NCI-H510A treated with DMSO at 0.1 percent for 48 hours (cell line): ENCODE data around the gene UBA52.
"Not testable (repeated sequence)": the region's sequence is repeated elsewhere in the genome, so short reads cannot be mapped to it uniquely, and the experiment has no call there.

ENCODE experiments used
- DNase-seq: peaks from one replicate; lab custom pipeline; 2025; lab: John Stamatoyannopoulos, UW

UBA52 gene

DNA sequence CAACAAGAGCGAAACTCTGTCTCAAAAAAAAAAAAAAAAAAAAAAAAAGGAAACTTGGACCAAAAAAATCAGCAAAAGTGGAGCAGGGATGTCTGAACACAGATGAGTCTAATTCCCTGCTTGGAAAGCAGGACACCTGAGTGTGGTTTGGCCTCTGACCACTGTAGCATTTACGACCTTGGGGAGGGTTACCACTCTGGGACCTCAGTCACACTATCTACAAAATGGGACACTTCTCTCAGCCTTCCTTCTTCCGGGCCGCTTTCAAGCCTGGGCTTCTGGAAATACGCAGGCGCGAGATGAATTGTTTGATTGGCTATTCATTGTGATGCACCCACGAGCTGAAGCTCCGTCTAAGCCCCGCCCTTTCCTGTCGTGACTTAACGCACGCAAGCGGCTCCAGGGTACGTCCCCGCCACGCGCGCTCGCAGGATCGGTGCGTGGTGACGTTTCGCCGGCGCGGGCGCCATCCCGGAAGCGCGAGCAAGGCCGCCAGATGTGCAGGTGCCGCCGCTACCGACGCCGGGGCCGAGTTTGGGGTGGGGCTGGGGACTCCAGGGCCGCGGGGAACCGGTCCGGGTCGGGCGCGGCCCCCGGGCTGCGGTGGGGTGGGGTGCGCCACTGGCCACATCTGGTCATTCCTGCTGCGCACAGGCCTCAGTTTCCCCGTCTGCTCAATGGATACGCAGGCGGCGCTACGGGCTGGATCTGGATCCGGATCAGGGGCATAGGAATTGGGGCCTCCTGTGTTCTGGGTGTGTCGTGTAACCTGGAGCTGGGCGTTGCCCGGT, 14.1 kb upstream of the UBA52 start, which contains the start of gene KXD1:
Gene KXD1, plus strand, starts transcription at position 460 of the 791 bp plus-strand sequence. CDS start 4,187 bp downstream, outside the sequence.
- peak; percentile 90 for DNase-seq

DNA sequence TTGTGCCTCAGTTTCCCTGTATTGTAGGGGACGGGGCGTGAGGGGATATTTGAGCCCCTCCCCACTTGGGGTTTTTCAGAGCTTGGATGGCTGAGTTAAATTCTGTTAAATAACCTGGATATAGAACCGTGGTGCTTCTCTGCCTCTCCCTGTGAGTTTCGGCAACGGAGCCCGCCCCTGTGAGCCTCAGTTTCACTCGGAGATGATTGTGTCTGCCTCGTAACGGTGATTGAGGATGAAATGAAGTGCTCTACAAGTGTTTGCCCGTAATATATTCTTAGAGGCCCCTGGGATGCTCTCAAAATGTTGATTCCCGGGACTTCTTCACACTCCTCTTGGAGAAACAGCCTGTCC, 13.5 kb upstream of the UBA52 start:
- peak; percentile 8 for DNase-seq

DNA sequence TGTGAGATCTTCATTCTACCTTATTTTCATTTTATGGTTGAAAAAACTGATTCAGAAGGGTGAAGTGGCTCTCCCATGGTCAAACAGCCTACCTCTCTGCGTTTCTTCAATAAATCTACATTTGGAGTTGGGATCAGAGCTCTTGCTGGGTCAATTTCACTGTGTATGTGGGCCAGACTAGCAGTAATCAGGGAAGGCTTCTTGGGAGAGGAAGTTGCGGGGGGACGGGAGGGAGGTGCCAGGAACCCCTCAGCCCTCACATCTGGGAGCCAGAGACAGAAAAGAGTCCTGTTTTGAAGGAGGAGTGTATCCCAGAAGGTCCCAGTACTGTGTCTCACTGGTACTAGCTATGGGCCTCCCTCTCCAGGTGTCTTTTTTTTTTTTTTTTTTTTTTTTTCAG, 13.1 kb upstream of the UBA52 start:
- no peak for DNase-seq

DNA sequence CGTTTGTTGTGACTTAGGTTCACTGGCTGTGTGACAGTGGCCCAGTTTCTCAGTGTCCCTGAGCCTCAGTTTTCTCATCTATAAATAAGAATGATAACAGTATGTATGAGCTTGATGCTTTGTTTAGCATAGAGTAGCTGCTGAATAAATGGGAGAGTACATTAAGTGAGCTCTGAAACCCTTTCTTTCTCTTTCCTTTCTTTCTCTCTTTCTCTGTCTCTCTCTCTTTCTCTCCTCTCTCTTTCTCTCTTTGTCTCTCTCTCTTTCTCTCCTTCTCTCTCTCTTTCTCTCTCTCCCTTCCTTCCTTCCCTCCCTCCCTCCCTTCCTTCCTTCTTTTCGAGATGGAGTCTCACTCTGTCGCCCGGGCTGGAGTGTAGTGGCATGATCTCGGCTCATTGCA, 12.0 kb upstream of the UBA52 start:
- no peak for DNase-seq

DNA sequence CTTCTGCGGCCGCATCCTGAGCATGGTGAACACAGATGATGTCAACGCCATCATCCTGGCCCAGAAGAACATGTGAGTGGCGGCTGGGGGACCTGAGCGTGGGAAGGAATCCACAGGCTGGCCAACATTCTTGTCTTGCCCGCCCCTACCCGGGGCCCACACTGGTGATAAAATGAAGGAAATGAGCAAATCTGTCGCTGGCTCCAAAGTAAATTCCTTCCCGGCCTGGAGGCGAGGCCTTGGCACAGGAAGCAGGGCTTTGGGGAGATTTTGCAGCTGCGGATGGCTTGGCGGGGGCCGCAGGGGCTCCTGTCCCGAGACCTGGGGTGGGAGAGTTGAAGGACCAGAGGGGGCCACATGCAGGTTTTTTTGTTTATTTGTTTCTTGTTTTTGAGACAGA, 9.6 kb upstream of the UBA52 start:
- DNase-seq: no peak

DNA sequence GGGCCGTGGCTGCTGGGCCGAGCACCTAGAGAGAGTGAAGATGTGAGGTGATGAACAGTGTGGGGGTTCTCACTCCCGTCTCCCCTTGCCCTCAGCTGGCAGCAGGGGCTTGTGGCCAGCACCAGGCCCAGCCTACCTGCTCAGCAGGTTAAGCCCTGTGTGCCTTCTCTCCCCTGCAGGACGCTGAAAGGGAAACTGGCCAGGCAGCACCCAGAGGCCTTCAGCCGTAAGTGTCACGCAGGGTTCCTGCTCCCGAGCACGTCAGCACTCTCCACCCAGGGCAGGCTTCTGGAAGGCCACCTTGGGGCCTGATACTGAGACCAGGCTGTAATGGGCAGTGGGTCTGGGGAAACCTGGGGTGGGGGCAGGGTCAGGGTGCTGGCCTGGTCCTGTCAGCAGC, 4.7 kb upstream of the UBA52 start:
- no peak for DNase-seq

DNA sequence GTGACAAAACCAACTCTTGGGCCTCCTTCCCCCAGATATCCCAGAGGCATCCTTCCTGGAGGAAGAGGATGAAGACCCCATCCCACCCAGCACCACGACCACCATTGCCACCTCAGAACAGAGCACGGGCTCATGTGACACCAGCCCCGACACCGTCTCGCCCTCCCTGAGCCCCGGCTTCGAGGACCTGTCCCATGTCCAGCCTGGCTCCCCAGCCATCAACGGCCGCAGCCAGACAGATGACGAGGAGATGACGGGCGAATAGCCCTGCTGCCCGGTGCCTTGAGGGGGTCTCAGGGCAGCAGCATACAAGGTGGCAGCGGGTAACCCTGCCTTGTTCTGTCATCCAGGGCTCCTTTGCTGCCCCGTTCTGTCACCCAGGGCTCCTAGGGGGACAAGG, 3.3 kb upstream of the UBA52 start:
- no peak for DNase-seq

DNA sequence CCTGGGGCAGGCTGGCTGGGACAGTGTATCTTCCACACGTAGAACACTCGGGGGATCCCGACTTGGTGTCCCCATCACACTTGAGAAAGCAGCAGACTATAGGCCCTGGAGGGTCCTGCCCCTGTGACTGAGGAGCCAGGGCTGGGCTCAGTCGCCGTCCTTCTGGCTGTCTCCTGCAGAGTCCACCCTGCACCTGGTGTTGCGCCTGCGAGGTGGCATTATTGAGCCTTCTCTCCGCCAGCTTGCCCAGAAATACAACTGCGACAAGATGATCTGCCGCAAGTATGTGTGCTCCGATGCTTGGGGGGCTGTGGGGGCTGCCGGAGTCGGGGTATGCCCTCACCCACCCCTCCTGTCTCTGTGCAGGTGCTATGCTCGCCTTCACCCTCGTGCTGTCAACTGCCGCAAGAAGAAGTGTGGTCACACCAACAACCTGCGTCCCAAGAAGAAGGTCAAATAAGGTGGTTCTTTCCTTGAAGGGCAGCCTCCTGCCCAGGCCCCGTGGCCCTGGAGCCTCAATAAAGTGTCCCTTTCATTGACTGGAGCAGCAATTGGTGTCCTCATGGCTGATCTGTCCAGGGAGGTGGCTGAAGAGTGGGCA, 3.1 kb downstream of the UBA52 start:
- no peak for DNase-seq

DNA sequence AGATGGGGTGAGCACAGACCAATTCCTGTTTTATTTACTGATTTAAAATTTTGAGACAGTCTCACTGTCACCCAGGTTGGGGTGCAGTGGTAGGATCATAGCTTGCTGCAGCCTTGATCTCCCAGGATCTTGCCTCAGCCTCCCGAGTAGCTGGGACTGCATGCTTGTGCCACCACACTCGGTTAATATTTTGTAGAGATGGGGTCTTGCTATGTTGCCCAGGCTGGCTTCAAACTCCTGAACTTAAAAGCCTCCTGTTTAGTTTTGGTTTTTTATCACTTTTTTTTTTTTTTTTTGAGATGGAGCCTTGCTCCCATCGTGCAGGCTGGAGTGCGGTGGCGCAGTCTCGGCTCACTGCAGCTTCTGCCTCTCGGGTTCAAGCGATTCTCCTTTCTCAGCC, 4.7 kb downstream of the UBA52 start:
- no peak for DNase-seq

DNA sequence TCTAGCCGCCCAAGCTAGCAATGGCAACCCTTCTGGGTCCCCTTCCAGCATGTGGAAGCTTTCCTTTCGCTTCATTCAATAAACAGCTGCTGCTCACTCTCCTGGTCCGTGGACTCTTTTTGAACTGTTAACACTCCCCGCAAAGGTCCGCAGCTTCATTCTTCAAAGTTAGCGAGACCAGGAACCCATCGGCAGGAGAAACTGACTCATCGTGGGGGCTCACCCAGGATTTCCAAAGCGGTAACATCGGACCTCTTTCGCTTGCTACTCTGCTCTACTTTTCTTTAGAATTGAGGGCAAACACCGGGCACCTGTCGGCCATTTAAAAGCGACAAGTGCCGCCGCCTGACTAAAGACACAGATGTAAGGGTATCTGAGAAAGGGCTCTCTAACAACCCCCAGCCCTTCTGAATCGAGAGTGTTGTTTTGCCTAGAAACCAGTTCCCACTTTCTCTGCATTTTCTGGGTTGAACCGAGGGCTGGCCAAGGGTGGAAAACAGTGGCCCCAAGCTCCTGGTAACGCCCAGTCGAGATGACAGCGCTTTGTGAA, 5.8 kb downstream of the UBA52 start:
- no peak for DNase-seq

DNA sequence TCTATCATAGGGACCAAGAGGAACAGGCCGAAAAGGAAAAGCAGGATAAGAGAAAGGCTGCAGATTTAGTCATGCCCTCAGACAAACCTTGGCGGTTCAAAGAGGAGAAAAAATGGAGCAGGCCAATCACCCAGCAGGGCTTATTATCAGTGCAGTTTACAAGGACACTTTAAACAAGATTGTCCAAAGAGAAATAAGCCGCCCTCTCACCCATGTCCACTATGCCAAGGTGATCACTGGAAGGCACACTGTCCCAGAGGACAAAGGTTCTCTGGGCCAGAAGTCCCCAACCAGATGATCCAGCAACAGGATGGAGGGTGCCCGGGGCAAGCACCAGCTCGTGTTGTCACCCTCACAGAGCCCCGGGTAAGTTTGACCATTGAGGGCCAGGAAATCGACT, 8.7 kb downstream of the UBA52 start:
- DNase-seq: no peak

DNA sequence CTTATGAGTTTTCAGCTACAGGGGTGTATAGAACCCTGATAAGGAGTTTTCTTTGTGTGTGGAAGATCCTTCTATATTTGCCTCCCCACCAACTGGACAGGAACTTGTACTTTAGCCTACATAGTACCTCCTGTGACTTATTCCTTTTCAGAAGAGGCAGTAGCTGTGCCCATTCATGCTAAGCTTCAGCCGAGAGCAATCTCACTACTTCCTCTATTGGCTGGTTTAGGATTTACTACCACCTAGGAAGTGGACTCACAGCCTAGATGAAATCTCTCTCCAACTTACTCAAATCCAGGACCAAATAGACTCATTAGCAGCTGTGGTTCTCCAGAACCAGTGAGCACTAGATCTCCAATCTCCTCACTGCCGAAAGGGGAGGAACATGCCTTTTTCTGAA, 14.6 kb downstream of the UBA52 start:
- no peak for DNase-seq

DNA sequence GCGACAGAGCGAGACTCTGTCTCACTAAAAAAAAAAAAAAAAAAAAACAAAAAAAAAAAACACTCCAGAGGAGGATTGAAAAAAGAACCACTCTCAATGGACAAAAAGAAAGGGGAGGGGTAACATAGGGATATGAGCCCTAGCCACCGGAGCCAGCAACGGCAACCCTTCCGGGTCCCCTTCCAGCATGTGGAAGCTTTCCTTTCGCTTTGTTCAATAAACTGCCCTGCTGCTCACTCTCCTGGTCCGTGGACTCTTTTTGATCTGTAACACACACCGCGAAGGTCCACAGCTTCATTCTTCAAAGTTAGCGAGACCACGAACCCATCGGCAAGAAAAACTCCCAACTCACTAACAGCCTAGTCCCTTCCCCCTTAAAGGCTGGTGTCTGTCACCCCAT, 15.9 kb downstream of the UBA52 start:
- no peak for DNase-seq

DNA sequence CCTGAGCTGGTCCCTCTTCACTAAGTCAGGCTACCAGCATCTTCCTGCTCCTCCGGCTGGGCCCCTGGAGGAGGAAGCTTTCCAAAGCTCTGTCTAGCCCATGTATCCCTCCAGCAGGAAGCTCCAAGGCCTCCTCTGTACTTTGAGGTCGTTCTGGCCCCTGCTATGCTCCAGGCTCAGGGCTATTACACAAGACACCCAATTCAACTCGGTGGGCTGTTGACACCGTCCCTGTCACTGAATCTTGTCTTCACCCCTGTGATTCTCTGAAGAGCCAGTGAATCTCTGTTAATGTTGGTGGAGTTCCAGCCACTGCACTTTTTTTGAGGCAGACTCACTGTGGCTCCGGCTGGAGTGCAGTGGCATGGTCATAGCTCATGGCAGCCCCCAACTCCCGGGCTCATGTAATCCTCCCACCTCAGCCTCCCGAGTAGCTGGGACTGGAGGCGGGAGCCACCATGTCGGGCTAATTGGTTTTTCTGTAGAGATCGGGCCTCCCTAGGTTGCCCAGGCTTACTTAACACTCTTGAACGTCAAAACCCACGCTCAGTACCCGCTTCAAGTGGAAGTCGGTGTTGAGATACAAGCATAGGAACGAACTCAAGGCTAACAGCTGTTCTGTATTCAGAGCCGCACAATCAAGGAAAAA, 16.4 kb downstream of the UBA52 start:
- no peak for DNase-seq

DNA sequence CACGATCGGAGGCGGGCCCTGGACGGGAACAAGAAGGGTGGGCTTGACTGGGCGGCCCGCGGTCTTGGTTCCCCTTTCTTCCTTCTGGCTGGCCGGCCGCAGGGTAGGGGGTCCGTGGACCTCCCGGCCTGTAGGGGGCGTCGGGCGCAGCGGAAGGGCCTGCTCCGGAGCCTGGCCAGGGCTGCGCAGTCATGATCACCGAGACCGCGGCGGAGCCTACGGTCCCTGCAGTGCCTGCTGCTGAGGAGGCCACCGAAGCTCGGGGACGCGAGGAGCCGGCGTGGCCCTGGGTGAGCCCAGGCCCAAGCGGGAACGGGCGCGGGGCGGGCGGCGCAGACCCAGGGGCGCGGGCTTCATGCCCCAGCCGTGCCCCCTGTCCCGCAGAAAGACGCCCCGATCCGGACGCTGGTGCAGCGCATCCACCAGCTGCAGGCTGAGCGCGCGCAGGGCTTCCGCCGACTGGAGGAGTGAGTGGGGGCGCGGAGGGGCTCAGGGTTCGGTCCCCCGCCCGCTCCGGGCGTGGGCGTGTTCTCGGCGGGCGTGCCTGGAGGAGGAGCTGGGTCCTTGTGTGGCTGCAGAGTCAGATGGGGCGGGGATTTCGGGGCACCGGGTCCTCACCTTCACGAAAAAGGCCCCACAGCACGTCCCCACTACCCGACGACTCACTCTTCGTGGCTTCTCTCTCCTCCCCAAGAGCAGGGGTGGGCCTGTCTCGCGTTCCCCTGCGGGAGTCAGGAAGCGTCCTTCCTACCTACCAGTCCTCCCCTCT, 17.1 kb downstream of the UBA52 start, which contains the start of gene REX1BD:
Gene REX1BD, plus strand, starts transcription at position 188 of the 769 bp plus-strand sequence. Its CDS starts 4 bp downstream, at position 192.
- peak; percentile 56 for DNase-seq

DNA sequence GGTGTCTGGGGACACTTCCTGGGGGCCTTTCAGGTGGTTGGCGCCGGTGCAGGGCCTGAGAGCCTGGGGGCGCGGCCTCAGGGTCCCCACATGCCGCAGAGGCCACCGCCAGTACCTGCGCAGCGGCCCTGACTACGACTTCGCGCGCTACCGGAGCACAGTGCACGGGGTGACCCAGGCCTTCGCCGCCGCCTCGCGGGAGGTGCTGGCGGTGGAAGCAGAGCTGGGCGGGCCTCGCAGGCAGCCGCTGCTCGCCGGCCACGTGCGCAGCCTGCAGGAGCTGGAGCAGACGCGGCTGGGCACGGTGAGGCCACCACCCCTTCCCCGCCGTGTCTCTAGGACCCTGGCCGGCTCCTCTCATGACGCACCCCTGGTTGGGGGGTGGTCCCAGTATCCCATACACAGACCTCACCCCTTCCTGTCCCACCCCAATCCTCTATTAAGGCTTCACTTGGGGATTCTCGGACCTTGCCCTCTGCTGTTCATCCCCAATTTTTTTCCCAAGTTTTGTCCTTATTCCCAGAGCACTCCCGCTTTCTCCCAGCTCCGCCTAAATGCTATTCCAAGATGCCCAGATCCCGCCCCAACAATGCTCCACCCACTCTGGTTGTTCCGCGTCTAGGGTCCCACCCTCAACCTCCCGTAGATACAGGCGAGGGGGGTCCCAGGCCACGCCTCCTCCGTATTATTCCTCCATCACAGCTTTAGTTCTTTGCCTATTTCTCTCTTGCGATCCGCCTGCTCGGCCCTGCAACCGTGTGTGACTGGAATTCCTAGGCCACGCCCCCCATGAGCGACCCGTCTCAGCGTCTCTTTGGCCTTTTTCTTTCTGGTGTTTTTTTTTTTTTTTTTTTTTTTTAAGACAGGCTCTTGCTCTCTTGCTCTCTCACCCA, 18.0 kb downstream of the UBA52 start:
- peak; percentile 75 for DNase-seq

DNA sequence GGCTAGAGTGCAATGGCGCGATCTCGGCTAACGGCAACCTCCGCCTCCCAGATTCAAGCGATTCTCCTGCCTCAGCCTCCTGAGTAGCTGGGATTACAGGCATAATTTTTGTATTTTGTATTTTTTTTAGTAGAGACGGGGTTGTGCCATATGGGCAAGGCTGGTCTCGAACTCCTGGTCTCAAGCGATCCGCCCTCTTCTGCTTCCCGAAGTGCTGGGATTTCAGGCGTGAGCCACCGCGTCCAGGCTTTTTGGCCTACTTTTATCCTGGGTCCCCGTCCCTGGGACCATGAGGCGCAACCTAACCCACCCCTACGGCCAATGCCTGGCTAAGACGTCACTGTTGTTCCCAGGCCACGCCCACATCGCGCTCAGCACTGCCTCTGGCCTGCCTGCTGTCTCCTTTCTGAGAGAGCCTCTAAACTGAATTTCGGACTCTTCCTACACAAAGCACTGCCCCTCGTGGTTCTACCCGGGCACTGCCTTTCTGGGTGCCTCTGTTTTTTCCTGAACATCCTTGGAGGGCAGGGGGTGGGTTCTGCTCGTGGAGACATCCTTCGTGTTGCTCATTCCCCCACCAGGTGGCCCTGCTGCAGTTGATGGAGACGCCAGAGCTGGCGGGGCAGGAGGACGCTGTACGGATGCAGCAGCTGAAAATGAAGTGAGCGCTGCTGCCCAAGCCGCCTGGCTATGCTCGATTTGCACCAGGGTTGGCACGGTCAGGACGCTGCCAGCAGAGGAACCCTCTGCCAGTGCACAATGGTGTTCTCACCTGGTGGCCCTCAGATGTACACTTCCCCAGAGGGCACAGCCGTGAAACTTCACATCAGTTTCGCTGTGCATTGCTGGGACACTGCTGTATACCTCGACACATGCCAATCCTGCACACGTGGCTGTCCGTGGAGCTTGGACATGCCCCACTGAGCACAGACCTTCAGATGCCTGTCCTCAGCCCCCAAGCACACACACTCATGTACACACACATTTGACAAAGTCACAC, 18.9 kb downstream of the UBA52 start:
- DNase-seq: peak; percentile 84

DNA sequence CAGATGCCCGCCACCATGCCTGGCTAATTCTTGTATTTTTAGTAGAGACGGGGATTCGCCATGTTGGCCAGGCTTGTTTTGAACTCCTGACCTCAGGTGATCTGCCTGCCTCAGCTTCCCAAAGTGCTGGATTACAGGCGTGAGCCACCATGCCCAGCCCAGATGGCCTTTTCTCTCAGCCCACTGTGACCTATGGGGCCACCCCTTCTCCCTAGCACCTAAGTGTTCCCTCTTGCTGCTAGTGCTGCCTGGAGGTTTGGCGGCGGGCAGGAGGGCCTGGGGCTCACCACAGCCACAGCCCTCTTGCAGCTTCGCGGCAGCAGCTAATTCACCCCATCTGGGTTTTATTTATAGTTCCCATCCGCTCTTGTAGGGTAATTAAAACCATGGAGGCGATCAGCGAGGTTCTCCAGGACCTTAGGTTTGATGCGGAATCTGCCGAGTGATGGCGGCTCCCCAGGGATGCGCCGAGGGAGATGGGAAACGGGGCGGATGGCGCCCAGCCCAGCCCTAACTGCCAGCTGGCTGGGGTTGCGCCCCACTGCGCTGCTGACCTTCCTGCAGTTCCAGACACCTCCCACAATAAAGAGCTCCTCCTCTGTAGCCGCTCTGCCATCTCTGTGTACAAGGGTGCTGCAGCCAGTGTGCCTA, 20.2 kb downstream of the UBA52 start:
- DNase-seq: no peak

DNA sequence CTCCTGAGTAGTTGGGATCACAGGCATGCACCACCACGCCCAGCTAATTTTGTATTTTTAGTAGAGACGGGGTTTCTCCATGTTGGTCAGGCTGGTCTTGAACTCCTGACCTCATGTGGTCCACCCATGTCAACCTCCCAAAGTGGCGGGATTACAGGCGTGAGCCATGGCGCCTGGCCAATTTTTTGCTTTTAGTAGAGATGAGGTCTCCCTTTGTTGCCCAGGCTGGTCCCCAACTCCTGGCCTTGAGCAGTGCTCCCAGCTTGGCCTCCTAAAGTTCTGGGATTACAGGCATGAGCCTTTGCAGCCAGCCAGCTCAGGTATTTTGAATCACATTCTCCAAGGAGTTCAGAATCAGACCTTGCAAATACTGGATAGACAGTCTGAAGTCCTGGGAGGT, 21.1 kb downstream of the UBA52 start:
- DNase-seq: not testable (repeated sequence)
